K562 (cell line): ENCODE data around the gene FIS1. TPM values are rescaled to one million over a fixed set of nuclear protein-coding genes. Genes with fewer than 3 reads are reported as not detected.

Source experiments
- DNMT1 ChIP-seq: fragments of 450-650 bp; IDR thresholded peaks from 2 replicates; pipeline ENCODE4 v1.6.1; 2016; ENCODE audit warnings: antibody characterized with exemption, mild to moderate bottlenecking
- HEY1 ChIP-seq: fragments of 250-450 bp; sonication (Bioruptor Pico); IDR thresholded peaks from 2 replicates; pipeline ENCODE4 v1.5.0; 2020; ENCODE audit warnings: mild to moderate bottlenecking, moderate library complexity, borderline replicate concordance
- HNRNPH1 ChIP-seq: fragments of 200-400 bp; formaldehyde crosslinking; optimal IDR thresholded peaks from 2 replicates; pipeline ENCODE3; 2017; ENCODE audit warnings: low read depth, mild to moderate bottlenecking, low read length, moderate library complexity
- NFXL1 ChIP-seq: fragments of 450-650 bp; formaldehyde crosslinking; IDR thresholded peaks from 2 replicates; pipeline ENCODE4 v1.4.0; 2021; ENCODE audit warnings: mild to moderate bottlenecking
- PTBP1 ChIP-seq: fragments of 200-400 bp; formaldehyde crosslinking; IDR thresholded peaks from 2 replicates; pipeline ENCODE4 v1.6.1; 2017; ENCODE audit warnings: low read depth, low read length
- RBM15 ChIP-seq: fragments of 200-400 bp; formaldehyde crosslinking; IDR thresholded peaks from 2 replicates; pipeline ENCODE4 v1.6.1; 2018; ENCODE audit warnings: mild to moderate bottlenecking, low read length, moderate library complexity; ENCODE audit not compliant: insufficient read depth
- SIRT6 ChIP-seq: IDR thresholded peaks from one replicate; pipeline ENCODE4 v1.6.1; 2012; ENCODE audit warnings: low read depth, mild to moderate bottlenecking, control low read depth, inconsistent platforms, low read length, moderate library complexity
- TBP ChIP-seq: optimal IDR thresholded peaks from 2 replicates; pipeline ENCODE3; 2011; ENCODE audit warnings: low read depth, low read length, improper control_type of control experiment
- ZFPM2 ChIP-seq: fragments of 250-450 bp; sonication (Bioruptor Pico); IDR thresholded peaks from 2 replicates; pipeline ENCODE4 v1.5.1; 2022; ENCODE audit warnings: mild to moderate bottlenecking
- ZNF212 ChIP-seq: fragments of 450-650 bp; formaldehyde crosslinking; IDR thresholded peaks from 2 replicates; pipeline ENCODE4 v1.4.0; 2020; ENCODE audit warnings: mild to moderate bottlenecking
- ZNF707 ChIP-seq: fragments of 250-450 bp; sonication (Bioruptor Pico); conservative IDR thresholded peaks from 2 replicates; pipeline ENCODE4 v1.8.0; 2022; ENCODE audit warnings: inconsistent platforms, mild to moderate bottlenecking, moderate library complexity
- polyA plus RNA-seq, 8 experiments: library from polyadenylated mRNA; depleted of rRNA in 4 of 8; stranded (reverse) in 5 of 8; unstranded in 3 of 8; fragments of >200 nt; fragmentation: Nextera tagmentation in 2 of 8; fragmentation: Illumina TruSeq in 1 of 8; extraction: Ambion mirVana in 2 of 8; extraction: Trizol in 1 of 8; gene quantifications; 2 replicates each; pipeline versions ENCODE4 v1.2.1 to v1.2.3, GENCODE V29; 2011 to 2014; ENCODE audit warnings: inconsistent platforms in 1 of 8, missing spikeins in 1 of 8
- total RNA-seq, 7 experiments: library from RNA; depleted of rRNA in 6 of 7; stranded (reverse); fragments of >200 nt in 6 of 7; fragmentation: Illumina TruSeq in 2 of 7; extraction: Trizol in 2 of 7; gene quantifications; 2 replicates each; pipeline versions ENCODE4 v1.2.1 to v1.2.3, GENCODE V29; 2011 to 2021; ENCODE audit warnings: low replicate concordance in 1 of 7
- TF ChIP-seq, protein P1 (sequence below), 2 experiments: fragments of 450-650 bp in 1 of 2; sonication (generic) in 1 of 2; formaldehyde crosslinking in 1 of 2; IDR thresholded peaks; 2 replicates each; pipeline versions ENCODE4 v1.7.1 to v1.9.0; 2016 to 2022; ENCODE audit warnings: inconsistent platforms in 1 of 2, mild to moderate bottlenecking in 1 of 2, missing genetic modification reagents in 1 of 2
- TF ChIP-seq, protein P2 (sequence below): fragments of 200-400 bp; formaldehyde crosslinking; IDR thresholded peaks from 2 replicates; pipeline ENCODE4 v1.6.1; 2017; ENCODE audit warnings: mild to moderate bottlenecking, low read depth, low read length, moderate library complexity
- TF ChIP-seq, protein P3 (sequence below): fragments of 450-650 bp; IDR thresholded peaks from 2 replicates; pipeline ENCODE4 v1.6.1; 2017; ENCODE audit warnings: antibody characterized with exemption

FIS1 gene
- total and polyA plus RNA-seq, 9 of the 15 experiments (the other 6 are each of a cell fraction or from before 2014, with no cell fraction given), result 86.0 to 257 (median 144) TPM

DNA sequence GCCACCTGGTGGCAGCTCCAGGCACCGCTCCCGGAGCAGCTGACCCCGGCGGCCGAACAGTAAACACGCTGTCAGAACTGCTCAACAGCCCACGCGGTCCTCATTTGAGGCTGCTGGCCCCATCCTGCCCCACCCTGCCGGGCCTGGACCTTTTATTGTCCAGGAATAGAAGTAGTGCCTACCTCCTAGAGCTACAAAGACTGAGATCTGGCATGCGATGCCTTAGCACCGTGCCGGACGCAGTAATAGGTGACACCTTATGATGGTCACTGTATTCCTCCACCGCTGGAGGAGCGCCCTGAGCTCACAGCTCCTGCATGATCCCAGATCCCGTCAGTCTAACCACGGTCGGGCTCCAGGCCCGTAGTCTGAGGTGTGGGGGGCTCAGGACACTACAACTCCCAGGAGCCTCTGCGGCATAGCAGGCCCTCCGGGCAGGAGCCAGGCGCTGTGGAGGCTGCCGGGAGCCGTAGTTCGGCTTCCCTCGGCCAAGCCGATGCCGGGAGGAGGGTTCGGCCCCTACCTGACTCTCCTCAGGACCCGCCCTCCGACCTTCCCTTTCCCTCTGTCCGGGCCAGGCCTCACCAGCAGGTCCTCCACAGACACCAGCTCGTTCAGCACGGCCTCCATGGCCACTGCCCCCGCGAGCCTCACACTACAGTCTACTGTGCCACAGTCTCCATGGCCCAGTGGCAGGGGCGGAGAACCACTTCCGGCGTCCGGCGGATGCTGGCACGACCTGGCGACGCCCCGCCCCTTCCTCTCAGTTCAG, at the start of gene FIS1 (continued):
- TF ChIP-seq, protein P1, sequence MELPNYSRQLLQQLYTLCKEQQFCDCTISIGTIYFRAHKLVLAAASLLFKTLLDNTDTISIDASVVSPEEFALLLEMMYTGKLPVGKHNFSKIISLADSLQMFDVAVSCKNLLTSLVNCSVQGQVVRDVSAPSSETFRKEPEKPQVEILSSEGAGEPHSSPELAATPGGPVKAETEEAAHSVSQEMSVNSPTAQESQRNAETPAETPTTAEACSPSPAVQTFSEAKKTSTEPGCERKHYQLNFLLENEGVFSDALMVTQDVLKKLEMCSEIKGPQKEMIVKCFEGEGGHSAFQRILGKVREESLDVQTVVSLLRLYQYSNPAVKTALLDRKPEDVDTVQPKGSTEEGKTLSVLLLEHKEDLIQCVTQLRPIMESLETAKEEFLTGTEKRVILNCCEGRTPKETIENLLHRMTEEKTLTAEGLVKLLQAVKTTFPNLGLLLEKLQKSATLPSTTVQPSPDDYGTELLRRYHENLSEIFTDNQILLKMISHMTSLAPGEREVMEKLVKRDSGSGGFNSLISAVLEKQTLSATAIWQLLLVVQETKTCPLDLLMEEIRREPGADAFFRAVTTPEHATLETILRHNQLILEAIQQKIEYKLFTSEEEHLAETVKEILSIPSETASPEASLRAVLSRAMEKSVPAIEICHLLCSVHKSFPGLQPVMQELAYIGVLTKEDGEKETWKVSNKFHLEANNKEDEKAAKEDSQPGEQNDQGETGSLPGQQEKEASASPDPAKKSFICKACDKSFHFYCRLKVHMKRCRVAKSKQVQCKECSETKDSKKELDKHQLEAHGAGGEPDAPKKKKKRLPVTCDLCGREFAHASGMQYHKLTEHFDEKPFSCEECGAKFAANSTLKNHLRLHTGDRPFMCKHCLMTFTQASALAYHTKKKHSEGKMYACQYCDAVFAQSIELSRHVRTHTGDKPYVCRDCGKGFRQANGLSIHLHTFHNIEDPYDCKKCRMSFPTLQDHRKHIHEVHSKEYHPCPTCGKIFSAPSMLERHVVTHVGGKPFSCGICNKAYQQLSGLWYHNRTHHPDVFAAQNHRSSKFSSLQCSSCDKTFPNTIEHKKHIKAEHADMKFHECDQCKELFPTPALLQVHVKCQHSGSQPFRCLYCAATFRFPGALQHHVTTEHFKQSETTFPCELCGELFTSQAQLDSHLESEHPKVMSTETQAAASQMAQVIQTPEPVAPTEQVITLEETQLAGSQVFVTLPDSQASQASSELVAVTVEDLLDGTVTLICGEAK (IDR thresholded peaks at IDR 0.05), result peak; percentile 97
- TF ChIP-seq, protein P1 (CRISPR knock-in tag; IDR thresholded peaks at IDR 0.05), result no peak
- TF ChIP-seq ZNF212 (CRISPR knock-in tag) (no peak), ZFPM2 (CRISPR knock-in tag) (no peak), HNRNPH1 (no peak), SIRT6 (no peak), ZNF707 (CRISPR knock-in tag) (no peak; the same call in 1 of the 2 replicates), TBP (peak; percentile 60), HEY1 (CRISPR knock-in tag) (0 out of 2 replicates have a peak, but pooled peaks have one; percentile 14), PTBP1 (no peak), DNMT1 (peak; percentile 92; the same call in 1 of the 2 replicates), NFXL1 (no peak), RBM15 (no peak)
- TF ChIP-seq, protein P2, sequence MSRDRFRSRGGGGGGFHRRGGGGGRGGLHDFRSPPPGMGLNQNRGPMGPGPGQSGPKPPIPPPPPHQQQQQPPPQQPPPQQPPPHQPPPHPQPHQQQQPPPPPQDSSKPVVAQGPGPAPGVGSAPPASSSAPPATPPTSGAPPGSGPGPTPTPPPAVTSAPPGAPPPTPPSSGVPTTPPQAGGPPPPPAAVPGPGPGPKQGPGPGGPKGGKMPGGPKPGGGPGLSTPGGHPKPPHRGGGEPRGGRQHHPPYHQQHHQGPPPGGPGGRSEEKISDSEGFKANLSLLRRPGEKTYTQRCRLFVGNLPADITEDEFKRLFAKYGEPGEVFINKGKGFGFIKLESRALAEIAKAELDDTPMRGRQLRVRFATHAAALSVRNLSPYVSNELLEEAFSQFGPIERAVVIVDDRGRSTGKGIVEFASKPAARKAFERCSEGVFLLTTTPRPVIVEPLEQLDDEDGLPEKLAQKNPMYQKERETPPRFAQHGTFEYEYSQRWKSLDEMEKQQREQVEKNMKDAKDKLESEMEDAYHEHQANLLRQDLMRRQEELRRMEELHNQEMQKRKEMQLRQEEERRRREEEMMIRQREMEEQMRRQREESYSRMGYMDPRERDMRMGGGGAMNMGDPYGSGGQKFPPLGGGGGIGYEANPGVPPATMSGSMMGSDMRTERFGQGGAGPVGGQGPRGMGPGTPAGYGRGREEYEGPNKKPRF, result no peak
- TF ChIP-seq, protein P3, sequence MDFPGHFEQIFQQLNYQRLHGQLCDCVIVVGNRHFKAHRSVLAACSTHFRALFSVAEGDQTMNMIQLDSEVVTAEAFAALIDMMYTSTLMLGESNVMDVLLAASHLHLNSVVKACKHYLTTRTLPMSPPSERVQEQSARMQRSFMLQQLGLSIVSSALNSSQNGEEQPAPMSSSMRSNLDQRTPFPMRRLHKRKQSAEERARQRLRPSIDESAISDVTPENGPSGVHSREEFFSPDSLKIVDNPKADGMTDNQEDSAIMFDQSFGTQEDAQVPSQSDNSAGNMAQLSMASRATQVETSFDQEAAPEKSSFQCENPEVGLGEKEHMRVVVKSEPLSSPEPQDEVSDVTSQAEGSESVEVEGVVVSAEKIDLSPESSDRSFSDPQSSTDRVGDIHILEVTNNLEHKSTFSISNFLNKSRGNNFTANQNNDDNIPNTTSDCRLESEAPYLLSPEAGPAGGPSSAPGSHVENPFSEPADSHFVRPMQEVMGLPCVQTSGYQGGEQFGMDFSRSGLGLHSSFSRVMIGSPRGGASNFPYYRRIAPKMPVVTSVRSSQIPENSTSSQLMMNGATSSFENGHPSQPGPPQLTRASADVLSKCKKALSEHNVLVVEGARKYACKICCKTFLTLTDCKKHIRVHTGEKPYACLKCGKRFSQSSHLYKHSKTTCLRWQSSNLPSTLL, result no peak
